A549 (cell line): ENCODE measurements around the gene ADM2.

Experiments
- REST ChIP-seq: fragments of 200-600 bp; sonication (generic); IDR thresholded peaks from 2 replicates; pipeline ENCODE4 v1.6.1; 2016; ENCODE audit warnings: antibody characterized with exemption, mild to moderate bottlenecking, moderate library complexity
- USF2 ChIP-seq: fragments of 450-650 bp; IDR thresholded peaks from 2 replicates; pipeline ENCODE4 v1.6.1; 2014; ENCODE audit warnings: antibody characterized with exemption

- TF ChIP-seq REST = no peak
- no peak for TF ChIP-seq USF2
Measured at GRCh38 chr22:50483977-50484853, 2.9 kb downstream of the ADM2 start.
